ENCODE results near the gene BBIP1. TPM values are rescaled to one million over a fixed set of nuclear protein-coding genes. Genes with fewer than 3 reads are reported as not detected.

BBIP1 gene
- total and polyA plus RNA-seq, 12 donors = 14.5 to 86.9 (median 44.9) TPM

DNA sequence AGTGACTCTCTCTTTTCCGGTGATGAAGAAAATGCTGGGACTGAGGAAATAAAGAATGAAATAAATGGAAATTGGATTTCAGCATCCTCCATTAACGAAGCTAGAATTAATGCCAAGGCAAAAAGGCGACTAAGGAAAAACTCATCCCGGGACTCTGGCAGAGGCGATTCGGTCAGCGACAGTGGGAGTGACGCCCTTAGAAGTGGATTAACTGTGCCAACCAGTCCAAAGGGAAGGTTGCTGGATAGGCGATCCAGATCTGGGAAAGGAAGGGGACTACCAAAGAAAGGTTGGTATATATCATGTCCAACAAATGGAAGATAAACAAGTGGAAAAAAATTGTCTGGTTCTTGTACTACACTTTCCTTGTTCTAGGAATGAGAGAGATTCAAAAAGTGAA is 37.7 kb downstream of the BBIP1 start:
- no peak overlapping the region for H3K27ac ChIP-seq
- intact Hi-C loops (cut with DNase I) = loop anchor here in 1 of 2 donors (10.0 kb wide), 1 partner anchor 66 kb away; no protein-coding TSS in a partner anchor
- TF ChIP-seq, protein P1, sequence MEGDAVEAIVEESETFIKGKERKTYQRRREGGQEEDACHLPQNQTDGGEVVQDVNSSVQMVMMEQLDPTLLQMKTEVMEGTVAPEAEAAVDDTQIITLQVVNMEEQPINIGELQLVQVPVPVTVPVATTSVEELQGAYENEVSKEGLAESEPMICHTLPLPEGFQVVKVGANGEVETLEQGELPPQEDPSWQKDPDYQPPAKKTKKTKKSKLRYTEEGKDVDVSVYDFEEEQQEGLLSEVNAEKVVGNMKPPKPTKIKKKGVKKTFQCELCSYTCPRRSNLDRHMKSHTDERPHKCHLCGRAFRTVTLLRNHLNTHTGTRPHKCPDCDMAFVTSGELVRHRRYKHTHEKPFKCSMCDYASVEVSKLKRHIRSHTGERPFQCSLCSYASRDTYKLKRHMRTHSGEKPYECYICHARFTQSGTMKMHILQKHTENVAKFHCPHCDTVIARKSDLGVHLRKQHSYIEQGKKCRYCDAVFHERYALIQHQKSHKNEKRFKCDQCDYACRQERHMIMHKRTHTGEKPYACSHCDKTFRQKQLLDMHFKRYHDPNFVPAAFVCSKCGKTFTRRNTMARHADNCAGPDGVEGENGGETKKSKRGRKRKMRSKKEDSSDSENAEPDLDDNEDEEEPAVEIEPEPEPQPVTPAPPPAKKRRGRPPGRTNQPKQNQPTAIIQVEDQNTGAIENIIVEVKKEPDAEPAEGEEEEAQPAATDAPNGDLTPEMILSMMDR (IDR thresholded peaks at IDR 0.05) = no peak
- no peak for TF ChIP-seq POLR2A (IDR thresholded peaks at IDR 0.05)
- WGBS, 4 donors = 93 to 95% (median 94%) methylated on average over 9 of the region's 9 CpGs
- no peaks in the 10 kb centered on the region for H3K9me3 ChIP-seq (replicated peaks in 1 of 3)
- H3K4me1 ChIP-seq (replicated peaks in 1 of 2) = peaks cover 0 to 10% of the 10 kb centered on the region in 2 donors
- no peak overlapping the region for H3K4me3 ChIP-seq
- no peak for DNase-seq
- no peaks in the 10 kb centered on the region for H3K27me3 ChIP-seq
- H3K36me3 ChIP-seq (replicated peaks in 1 of 2) = peaks cover 0 to 18% of the 10 kb centered on the region in 2 donors

- intact Hi-C loops (cut with DNase I) = loop anchor here in 1 of 2 donors (10.0 kb wide), 1 partner anchor 65 kb away; no protein-coding TSS in a partner anchor
- WGBS, 4 donors = 81 to 89% (median 88%) methylated on average over 3 of the region's 3 CpGs
Measured at GRCh38 chr10:110880012-110880411, 39.0 kb downstream of the BBIP1 start.

DNA sequence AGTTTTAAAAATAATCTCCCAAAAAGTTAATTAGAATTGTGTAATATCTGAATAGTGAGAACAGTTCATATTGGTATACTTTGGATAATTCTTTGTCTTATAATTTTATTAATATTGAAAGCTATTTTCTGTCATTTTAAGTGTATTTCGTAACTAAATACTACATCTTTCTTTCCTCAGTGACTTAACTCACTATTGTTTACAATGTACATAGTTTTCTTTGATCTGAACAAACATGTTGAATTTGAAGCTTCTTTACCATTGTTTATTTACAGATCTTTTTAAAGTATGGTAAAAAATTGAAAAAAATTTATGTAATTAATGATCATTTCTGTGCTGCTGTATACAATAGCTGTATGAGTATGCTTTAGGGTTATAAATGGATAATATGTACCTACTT is 42.2 kb downstream of the BBIP1 start:
- intact Hi-C loops (cut with DNase I) = no loop called here
- no peak overlapping the region for H3K27ac ChIP-seq
- peaks cover 9 to 29% of the 10 kb centered on the region in 2 donors for H3K4me1 ChIP-seq (replicated peaks in 1 of 2)

More at GRCh38 chr10:110880012-110880411, 39.0 kb downstream of the BBIP1 start:
- H3K27ac ChIP-seq = no peak overlapping the region
- no peaks in the 10 kb centered on the region for H3K27me3 ChIP-seq
- peaks cover 0 to 14% of the 10 kb centered on the region in 2 donors for H3K36me3 ChIP-seq (replicated peaks in 1 of 2)
- H3K9me3 ChIP-seq (replicated peaks in 1 of 3) = no peaks in the 10 kb centered on the region
- DNase-seq = no peak
- H3K4me3 ChIP-seq = no peak overlapping the region
- no peak for TF ChIP-seq POLR2A (IDR thresholded peaks at IDR 0.05)
- TF ChIP-seq, protein P1 (IDR thresholded peaks at IDR 0.05) = no peak
- peaks cover 0 to 10% of the 10 kb centered on the region in 2 donors for H3K4me1 ChIP-seq (replicated peaks in 1 of 2)

GRCh38 chr10:110876000-110876399 is 43.0 kb downstream of the BBIP1 start:
- no peak for TF ChIP-seq POLR2A (IDR thresholded peaks at IDR 0.05)
- TF ChIP-seq, protein P1 (IDR thresholded peaks at IDR 0.05) = no peak
- no peaks in the 10 kb centered on the region for H3K27me3 ChIP-seq
- no peaks in the 10 kb centered on the region for H3K36me3 ChIP-seq (replicated peaks in 1 of 2)
- no peaks in the 10 kb centered on the region for H3K9me3 ChIP-seq (replicated peaks in 1 of 3)
- DNase-seq = no peak
- H3K27ac ChIP-seq = no peak overlapping the region
- intact Hi-C loops (cut with DNase I) = no loop called here
- no peak overlapping the region for H3K4me3 ChIP-seq
- 72 to 75% (median 73%) methylated on average over 2 of the region's 2 CpGs for WGBS, 4 donors
- H3K4me1 ChIP-seq (replicated peaks in 1 of 2) = peaks cover 12 to 31% of the 10 kb centered on the region in 2 donors

More for the DNA sequence above, 42.2 kb downstream of the BBIP1 start:
- Histone ChIP-seq H3K4me3 (no peak overlapping the region), H3K9me3 (replicated peaks in 1 of 3) (no peaks in the 10 kb centered on the region), H3K27me3 (no peaks in the 10 kb centered on the region), H3K36me3 (replicated peaks in 1 of 2) (no peaks in the 10 kb centered on the region)
- no peak for TF ChIP-seq POLR2A (IDR thresholded peaks at IDR 0.05)
- TF ChIP-seq, protein P1 (IDR thresholded peaks at IDR 0.05) = no peak
- no peak for DNase-seq
- 93 to 99% (median 96%) methylated on average over 1 of the region's 1 CpG for WGBS, 4 donors

Measured in adrenal gland (tissue), 12 donors.